NCI-H2171 (cell line): ENCODE measurements around the gene SSPN.

Experiments
- DNase-seq: peaks from one replicate; lab custom pipeline; 2025; lab: John Stamatoyannopoulos, UW

SSPN gene

GRCh38 chr12:26286186-26286585 is 90.8 kb downstream of the SSPN start:
- DNase-seq, result no peak

GRCh38 chr12:26287671-26288381 is 92.5 kb downstream of the SSPN start:
- DNase-seq, result no peak

GRCh38 chr12:26290565-26290964 is 95.2 kb downstream of the SSPN start:
- no peak for DNase-seq

- DNase-seq, result no peak
Measured at GRCh38 chr12:26292596-26292995, 97.2 kb downstream of the SSPN start.

GRCh38 chr12:26293612-26294011 is 98.2 kb downstream of the SSPN start:
- no peak for DNase-seq

DNA sequence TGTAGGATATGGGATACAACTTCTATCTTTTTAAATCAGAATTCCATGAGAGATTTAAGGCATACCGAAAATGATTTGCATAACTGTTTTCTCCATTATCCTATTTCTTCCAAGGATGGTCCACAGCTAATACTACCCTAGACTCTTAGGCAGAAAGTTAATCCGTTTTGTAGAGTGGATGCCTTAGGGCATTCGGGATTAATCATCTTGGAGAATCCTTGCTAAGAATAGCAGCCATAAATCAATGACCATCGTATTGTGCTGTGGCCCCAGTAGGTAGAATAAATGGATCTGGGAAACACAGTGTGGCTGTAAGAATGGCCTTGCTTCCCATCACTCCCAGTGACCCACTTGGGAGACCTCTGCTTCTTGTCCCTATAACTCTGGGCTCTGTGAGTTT is 99.6 kb downstream of the SSPN start:
- no peak for DNase-seq

- no peak for DNase-seq
Measured at GRCh38 chr12:26297396-26298070, 102.2 kb downstream of the SSPN start.

DNA sequence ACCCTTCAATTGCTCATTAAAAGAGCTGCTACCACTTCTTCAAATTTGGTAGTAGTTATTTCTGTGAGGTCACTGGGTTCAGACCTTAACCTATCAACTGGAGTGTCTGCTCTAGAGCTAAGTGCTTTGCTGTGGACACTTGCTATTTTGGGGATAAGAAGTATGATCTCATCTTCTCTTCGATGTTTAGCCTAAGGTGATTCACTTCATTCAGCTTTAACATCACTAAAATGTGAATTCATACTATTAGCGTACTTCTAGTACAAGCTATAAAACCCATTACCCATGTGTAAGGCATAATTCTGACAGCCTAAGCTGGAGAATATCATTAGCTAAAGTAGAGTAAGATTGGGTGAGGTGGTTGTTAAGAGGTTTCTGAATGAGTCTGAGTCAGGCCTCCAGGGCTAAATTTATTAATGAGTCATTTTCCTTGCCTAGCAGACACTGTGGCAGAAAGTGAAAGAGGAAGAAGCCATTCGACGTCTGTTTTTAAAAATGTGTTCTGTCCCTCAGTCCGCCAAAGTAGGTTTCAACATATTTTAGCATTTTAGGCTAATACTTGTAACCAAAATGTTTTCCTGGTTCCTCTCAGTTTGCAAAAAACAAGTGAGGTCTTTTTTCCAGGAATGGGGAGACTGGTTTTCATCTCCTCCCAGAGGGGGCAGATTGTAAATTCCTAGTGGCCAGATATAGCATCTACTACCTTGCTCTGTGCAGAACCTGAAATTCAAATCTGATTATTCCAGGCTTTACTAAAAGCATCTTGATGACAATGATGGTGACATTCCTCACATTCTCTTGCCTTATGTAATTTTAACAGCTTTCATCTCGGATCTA is 103.6 kb downstream of the SSPN start:
- no peak for DNase-seq

DNA sequence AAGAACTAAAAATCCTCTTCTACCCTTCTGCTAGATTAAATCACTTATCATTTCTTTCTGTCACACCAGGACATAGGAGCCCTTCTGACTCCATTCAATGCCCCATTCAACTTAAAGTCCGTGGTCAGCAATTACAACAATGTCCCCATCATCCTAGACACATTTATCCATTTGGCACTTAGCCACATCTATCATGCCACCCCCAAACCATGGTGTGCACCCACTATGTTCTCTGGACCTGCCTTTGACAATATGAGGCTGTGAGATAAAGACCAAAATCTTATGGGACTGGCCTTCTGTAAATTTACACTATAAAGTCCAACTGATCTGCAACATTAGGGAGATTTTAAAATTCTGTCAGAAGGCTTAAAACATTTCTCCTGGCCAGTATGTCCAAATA is 104.4 kb downstream of the SSPN start:
- DNase-seq, result no peak
